Fibroblast of skin of scalp (primary cell): ENCODE data around the gene CWC25.

Experiments
- DNase-seq: peaks from one replicate; pipeline ENCODE4 v3.0.0-alpha.2; 2013

CWC25 gene

GRCh38 chr17:38783227-38783626 is 41.9 kb downstream of the CWC25 start:
- DNase-seq: no peak

DNA sequence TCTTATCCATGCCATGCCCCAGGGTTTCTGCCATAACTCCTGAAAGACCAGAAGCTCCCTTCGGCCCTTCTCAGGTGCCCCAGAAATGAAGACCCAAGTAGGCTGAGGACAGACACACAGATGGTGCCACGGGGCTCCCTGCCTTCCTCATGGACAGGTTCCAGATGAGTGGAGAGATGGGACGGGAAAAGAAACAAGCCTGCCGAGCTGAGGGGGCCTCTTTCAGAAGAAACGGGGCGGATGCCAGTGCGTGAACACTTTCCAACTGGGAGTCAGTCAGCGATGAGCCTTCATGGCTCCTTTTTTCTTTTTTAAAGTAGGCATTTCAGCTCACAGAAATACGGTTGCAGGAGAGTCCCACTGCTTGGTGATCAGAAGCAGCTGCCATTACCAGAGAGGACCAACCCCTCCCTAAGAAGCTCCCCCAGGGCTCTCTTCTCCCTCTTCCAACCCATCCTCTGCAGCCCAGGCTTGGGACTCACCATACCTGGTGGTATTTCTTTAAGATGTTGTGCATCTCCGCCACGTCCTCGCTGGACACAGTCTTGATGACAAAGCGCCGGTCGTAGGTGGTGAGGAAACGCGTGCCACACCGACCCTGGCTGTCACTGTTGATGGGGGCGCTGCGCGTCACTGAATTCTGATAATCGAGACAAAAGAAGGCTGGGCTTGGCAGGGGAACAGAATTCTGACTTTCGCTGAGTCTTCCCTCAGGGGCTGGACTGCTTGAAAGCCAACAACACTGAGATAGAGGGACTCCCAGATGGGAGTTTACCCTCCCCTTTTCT is 45.0 kb downstream of the CWC25 start:
- DNase-seq: no peak

GRCh38 chr17:38777641-38778250 is 47.4 kb downstream of the CWC25 start:
- DNase-seq: no peak

DNA sequence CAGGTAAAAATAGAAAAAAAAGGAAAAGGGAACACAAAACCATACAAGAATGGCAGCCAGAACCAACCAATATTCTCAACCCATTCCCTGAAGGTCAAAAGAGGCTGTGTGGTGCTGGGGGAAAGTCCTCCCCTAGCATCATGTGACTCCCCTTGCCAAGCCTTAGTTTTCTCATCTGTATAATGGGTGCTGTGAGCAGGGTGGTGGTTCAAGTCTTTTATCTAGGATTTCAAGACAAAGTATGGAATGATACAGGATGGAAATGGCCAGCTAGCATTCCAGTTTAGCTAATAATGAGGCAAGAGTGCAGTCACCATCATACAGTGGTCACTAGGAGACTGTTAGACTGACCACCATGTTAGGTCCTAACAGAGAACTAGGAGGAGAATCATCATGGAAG is 51.9 kb downstream of the CWC25 start:
- DNase-seq: no peak

- no peak for DNase-seq
Measured at GRCh38 chr17:38768417-38768816, 56.7 kb downstream of the CWC25 start.

DNA sequence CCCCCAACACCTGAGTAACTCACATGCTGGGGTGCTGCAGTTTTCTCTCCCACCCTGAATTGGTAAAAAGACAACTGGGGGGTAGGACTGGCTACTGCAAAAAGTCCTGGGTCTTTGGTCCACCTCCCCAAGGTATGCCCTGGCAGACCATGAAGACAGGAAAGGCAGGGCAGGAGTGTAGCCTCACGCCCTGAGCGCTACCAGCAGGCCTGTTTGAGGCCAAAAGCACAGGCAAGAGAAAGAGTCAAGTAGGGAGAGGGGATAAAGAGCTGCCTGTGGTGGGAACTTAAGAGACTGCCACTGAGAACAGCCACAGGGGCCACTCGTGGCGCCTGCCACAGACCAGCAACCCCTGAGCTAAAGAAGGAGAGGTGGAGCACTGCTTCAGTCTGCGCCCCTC is 58.8 kb downstream of the CWC25 start:
- no peak for DNase-seq

GRCh38 chr17:38762231-38762630 is 62.9 kb downstream of the CWC25 start:
- no peak for DNase-seq

GRCh38 chr17:38761612-38762011 is 63.5 kb downstream of the CWC25 start:
- peak; percentile 25 for DNase-seq

GRCh38 chr17:38753071-38753506 is 72.0 kb downstream of the CWC25 start:
- no peak for DNase-seq

DNA sequence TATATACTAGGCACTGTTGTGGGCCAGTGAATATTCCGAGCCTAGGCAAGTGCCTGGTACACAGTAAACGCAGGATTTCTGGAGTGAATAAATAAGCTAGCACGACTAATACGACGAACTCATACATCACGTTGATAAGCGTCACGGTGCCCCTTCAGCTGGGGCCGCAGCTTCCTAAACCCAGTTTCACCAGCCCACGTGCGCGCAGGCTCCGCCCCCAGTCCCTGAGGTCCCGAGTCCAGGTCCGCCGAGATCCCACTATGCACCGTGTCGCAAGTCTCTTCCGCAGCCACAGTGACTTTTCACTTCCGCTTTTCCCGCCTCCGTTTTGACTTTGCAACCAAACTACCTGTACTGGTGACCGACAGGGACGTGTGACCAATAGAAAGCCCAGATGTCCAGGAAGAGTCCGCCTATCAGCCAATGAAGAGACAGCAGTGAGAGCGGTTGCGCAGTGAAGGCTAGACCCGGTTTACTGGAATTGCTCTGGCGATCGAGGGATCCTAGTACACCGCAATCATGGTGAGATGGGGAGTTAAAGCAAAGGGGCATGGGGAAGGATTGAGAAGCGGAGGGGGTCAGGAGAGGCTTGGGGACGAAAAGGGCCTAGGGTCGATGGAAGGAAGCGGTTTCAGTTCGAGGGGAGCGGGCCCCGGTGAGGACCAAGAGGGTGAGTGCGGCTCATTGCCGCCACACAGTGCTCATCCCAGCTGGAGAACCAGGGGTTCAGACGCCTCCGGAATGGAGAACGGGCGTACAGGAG is 72.6 kb downstream of the CWC25 start, which contains the start of gene PSMB3:
PSMB3 (plus strand) TSS at position 434 of the 763 bp plus-strand sequence; CDS start at position 520, 86 bp downstream.
- peak; percentile 100 for DNase-seq

GRCh38 chr17:38751808-38752307 is 73.3 kb downstream of the CWC25 start:
- DNase-seq: peak; percentile 90

DNA sequence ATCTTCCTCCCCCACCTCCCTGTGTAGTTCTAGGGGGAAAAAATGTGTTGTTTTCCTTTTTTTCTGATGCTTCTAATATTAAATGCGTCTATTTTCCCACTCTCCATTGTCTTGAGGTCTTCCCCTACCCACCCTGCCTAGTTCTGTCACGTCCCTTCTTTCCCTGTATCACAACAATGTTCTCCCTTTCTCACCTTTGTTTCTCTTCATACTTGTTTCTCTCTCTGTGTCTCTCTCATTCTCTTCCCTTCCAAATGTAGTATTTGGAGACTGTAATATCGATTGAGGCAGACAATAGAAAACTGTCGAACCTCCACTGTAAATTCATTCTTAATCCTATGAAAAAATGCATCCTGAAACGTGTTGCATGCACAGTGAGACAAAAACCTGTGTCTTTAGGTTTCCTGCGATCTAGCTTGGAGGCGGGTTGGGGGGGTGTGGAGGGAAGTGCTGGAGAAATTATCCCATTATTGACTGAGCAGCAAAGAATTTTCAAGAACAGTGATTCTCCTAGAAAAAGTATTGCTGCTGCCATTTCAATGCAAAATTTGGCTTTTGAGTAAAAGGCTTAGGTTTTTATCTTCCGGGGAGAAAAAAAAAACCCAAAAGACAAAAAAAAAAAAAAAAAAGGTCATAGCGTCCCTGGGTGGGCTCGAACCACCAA is 73.8 kb downstream of the CWC25 start:
- DNase-seq: peak; percentile 31
